Activated T-helper 1 cell treated with anti-CD3 and anti-CD28 coated beads, Interleukin-12 subunit alpha, Interleukin-12 subunit beta, Interleukin-2, Interleukin-4 antibody, amounts not matched to agents 30 ng/mL and 10 ng/mL and 1 ng/mL, durations not matched to agents 14 hours and 24 hours and 36 hours (primary cell): ENCODE measurements around the gene PPP1CA. TPM values are rescaled to one million over a fixed set of nuclear protein-coding genes. Genes with fewer than 3 reads are reported as not detected.

Source experiments
- DNase-seq: peaks from one replicate; pipeline ENCODE4 v3.0.0; 2021; ENCODE audit warnings: low spot score
- H3K27ac Mint-ChIP-seq: one replicate; pipeline ENCODE4 v1.8.0; 2021; ENCODE audit warnings: mild to moderate bottlenecking, mixed read lengths
- H3K27me3 Mint-ChIP-seq: one replicate; pipeline ENCODE4 v1.8.0; 2022; ENCODE audit warnings: mild to moderate bottlenecking, moderate library complexity, mixed read lengths; ENCODE audit not compliant: insufficient read depth
- H3K36me3 Mint-ChIP-seq: one replicate; pipeline ENCODE4 v1.8.0; 2021; ENCODE audit warnings: low read depth, mixed read lengths
- H3K4me1 Mint-ChIP-seq: one replicate; pipeline ENCODE4 v1.8.0; 2021; ENCODE audit warnings: low read depth, mixed read lengths
- H3K4me3 Mint-ChIP-seq: one replicate; pipeline ENCODE4 v1.8.0; 2021; ENCODE audit warnings: mild to moderate bottlenecking, moderate library complexity, mixed read lengths
- H3K9me3 Mint-ChIP-seq: one replicate; pipeline ENCODE4 v1.8.0; 2021; ENCODE audit warnings: mixed read lengths
- intact Hi-C: fragments of 100-400 bp; cut with micrococcal nuclease; formaldehyde crosslinking; loops from one replicate; pipeline ENCODE4 v1.15.1; 2024
- total RNA-seq: library from RNA; stranded (reverse); gene quantifications from 2 replicates; pipeline ENCODE4 v1.2.3, GENCODE V29; 2022

PPP1CA gene
- total RNA-seq, 1 donor from 2014 or later, result 260 TPM

DNA sequence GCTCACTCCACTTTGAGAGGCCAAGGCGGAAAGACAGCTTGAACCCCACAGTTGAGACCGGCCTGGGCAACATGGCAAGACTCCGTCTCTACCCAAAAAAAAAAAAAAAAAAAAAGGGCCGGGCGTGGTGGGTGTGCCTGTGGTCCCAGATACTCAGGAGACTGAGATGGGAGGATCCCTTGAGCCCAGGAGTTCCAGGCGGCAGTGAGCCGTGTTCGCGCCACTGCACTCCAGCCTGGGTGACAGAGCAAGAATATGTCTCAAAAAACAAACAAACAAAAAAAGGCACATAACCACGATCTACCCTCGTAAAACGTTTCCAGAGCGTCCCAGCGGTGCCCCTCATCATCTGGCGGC, 10.7 kb downstream of the PPP1CA start:
- Mint-ChIP-seq H3K27ac (peak overlapping the region; percentile 35), H3K4me1 (peaks cover 35% of the 10 kb centered on the region), H3K27me3 (peaks cover 4% of the 10 kb centered on the region), H3K9me3 (no peaks in the 10 kb centered on the region), H3K4me3 (peak overlapping the region; percentile 90), H3K36me3 (peaks cover 10% of the 10 kb centered on the region)
- intact Hi-C loops, result loop anchor here (1.0 kb wide), 5 partner anchors 9 to 117 kb away; partner anchors contain the start of genes CDK2AP2, POLD4 and TMEM134
- no peak for DNase-seq

DNA sequence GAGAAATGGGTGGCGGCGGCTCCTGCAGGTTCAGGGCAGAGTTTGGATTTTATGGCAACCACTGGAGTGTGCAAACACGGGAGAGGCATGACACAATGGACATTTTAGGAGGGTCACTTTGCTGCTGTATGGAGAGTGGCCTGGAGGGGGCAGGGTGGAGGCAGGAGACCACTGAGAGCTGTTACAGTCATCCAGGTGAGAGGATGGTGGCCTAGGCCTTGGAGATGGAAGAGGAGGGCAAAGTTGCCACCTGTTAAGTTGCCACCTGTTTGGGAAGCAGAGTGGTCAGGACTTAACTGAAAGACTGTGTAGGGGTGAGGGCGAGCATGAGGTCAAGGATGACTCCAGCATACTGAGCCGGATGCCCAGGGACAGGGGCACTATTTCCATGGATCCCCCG, 12.2 kb downstream of the PPP1CA start:
- no peak for DNase-seq
- peaks cover 10% of the 10 kb centered on the region for H3K36me3 Mint-ChIP-seq
- H3K27me3 Mint-ChIP-seq, result peaks cover 14% of the 10 kb centered on the region
- peak overlapping the region; percentile 33 for H3K27ac Mint-ChIP-seq
- H3K9me3 Mint-ChIP-seq, result no peaks in the 10 kb centered on the region
- H3K4me3 Mint-ChIP-seq, result peak overlapping the region; percentile 78
- intact Hi-C loops, result no loop called here
- H3K4me1 Mint-ChIP-seq, result peaks cover 35% of the 10 kb centered on the region

DNA sequence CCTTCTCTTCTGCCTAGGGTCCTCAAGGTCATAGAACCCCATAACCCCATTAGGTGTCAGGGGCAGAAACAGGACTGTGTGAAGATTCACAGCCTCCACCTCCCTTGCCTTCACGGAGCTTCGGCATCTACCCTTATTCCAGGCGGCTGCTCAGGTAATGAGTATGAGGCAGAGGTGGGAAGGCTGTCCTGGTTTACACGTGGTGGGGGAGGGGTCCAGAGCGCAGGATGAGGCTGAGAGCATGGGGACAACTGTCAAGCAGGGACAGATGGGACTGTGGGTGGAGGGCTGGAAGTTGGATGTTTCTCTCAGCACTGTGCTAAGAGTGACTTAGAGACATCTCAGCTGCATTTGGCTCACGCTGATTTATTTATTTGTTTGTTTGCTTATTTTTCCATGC, 14.1 kb downstream of the PPP1CA start:
- Mint-ChIP-seq H3K27ac (peak overlapping the region; percentile 3), H3K27me3 (peaks cover 18% of the 10 kb centered on the region), H3K9me3 (no peaks in the 10 kb centered on the region), H3K4me3 (peak overlapping the region; percentile 43), H3K4me1 (peaks cover 22% of the 10 kb centered on the region), H3K36me3 (peaks cover 4% of the 10 kb centered on the region)
- intact Hi-C loops, result no loop called here
- DNase-seq, result no peak

DNA sequence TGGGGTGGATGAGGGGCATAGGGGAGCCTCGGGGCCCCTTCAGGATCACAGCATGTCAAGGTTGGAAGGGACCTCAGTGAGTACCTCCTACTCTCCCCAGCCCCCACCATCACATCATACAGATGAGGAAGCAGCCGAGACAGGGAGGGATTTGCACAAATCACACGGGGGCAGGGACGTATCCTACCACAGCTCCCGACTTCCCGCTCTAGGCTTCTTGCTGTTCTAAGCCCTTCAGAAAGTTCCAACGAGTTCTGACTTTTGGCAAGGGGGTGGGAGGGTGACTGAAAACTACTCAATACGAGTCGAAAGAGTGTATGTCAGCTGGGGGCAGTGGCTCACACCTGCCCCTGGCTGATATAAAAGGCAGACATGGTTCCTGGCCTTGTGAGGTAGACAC, 14.6 kb downstream of the PPP1CA start:
- intact Hi-C loops, result no loop called here
- no peaks in the 10 kb centered on the region for H3K9me3 Mint-ChIP-seq
- H3K36me3 Mint-ChIP-seq, result peaks cover 2% of the 10 kb centered on the region
- no peak overlapping the region for H3K27ac Mint-ChIP-seq
- peaks cover 21% of the 10 kb centered on the region for H3K4me1 Mint-ChIP-seq
- no peak for DNase-seq
- peaks cover 20% of the 10 kb centered on the region for H3K27me3 Mint-ChIP-seq
- no peak overlapping the region for H3K4me3 Mint-ChIP-seq

DNA sequence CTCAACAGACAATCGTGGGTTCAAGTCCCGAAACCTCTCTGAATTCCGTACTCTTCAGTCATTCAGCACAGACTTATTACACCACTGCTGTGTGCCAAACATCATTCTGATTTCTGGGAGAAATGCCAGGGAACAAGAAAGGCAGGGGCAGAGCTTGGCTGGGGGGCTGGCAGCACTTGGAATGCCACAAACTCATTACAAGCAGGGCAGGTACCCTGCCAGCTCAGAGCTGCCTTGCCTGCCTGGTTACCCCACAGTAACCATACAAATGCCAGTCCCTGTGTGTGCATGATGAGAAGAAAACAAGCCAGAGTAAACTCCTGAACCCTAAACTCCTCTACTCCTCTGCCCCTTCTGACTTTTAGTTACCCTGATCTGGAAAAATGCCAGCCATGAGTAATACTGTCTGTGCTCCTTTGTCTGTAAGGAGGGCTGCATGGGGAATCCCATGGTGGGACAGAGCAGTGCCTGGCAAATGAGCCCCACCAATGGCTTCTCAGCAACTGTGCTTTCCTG, 16.7 kb downstream of the PPP1CA start:
- H3K9me3 Mint-ChIP-seq, result no peaks in the 10 kb centered on the region
- H3K4me1 Mint-ChIP-seq, result peaks cover 15% of the 10 kb centered on the region
- H3K4me3 Mint-ChIP-seq, result no peak overlapping the region
- H3K36me3 Mint-ChIP-seq, result peaks cover 2% of the 10 kb centered on the region
- peaks cover 30% of the 10 kb centered on the region for H3K27me3 Mint-ChIP-seq
- H3K27ac Mint-ChIP-seq, result no peak overlapping the region
- DNase-seq, result no peak
- intact Hi-C loops, result no loop called here

DNA sequence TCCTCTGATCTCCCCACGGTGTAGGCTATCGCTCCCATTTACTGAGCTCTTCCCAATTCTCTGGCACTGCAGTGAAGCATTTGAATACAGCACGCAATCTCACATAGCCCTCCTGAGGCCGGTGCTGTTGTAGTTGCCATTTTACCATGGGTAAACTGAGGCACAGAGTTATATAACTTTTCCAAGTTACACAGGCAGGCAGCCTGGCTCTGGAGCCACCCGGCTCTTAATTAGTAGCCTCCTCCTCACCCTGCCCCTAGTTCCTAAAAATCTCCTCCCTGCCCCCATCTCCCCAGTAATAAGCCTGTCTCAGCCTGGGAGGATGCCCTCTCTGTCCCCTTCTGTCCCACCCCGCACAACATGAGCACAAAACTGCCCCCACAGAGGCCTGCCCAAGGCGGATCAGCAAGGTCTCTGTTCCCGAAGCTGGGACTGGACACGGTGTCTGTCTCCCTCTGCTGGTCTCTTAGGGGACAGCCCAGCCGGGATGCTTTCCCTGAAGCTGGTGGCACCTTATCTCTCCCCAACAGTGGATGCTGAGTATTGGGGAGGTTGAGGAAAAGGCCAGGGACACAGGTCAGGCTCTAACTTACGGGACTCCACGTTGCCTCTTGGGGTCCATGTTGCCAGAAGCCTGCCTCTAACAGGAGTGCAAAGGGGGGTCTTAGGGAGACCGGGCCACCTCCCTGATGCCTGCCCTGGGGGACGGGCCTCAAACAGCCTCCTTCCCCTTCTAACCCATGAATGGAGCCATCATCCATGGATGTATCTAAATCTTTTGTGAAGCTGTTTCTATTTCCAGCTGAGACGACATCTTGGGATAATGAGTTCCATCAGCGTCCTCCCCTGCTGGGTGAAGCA, 19.2 kb downstream of the PPP1CA start:
- Mint-ChIP-seq H3K4me1 (peaks cover 5% of the 10 kb centered on the region), H3K27ac (no peak overlapping the region), H3K36me3 (peaks cover 1% of the 10 kb centered on the region), H3K4me3 (no peak overlapping the region), H3K9me3 (no peaks in the 10 kb centered on the region), H3K27me3 (peaks cover 38% of the 10 kb centered on the region)
- peak; percentile 74 for DNase-seq
- intact Hi-C loops, result loop anchor here (1.0 kb wide), 6 partner anchors 9 to 301 kb away; partner anchors contain the start of genes CLCF1 and RAD9A

DNA sequence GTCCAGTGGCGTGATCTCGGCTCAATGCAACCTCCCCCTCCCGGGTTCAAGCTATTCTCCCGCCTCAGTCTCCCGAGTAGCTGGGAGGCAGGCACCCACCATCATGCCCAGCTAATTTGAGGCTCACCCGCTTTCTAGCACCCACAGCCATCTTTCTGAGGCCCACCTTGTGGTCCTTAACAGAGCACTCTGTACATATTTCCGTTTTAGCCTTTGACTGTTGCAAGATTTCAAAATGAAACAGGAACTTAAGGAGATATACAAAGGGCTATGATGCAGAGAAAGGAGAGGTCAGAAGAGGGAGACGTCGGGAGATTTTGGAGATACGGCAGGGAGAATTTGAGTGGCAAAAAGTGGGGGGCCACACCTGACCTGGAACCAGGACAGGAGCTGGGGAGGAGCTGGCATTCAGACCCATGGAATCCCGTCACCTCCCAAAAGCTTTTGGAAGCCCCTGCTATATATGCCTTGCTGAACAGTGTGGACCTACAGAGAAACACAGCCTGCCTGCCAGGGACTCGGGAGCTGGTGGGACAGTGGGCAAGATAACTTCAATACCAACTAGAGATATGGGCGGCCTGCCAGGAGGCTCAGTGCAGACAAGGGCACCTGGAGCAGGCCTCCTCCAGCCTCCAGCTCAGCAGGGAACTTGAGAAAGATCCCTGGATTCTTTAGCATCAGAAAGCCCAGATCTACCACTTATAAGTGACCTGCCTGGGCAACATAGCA, 20.2 kb downstream of the PPP1CA start:
- no peak for DNase-seq
- no peaks in the 10 kb centered on the region for H3K9me3 Mint-ChIP-seq
- H3K27me3 Mint-ChIP-seq, result peaks cover 40% of the 10 kb centered on the region
- no peak overlapping the region for H3K27ac Mint-ChIP-seq
- peaks cover 5% of the 10 kb centered on the region for H3K4me1 Mint-ChIP-seq
- intact Hi-C loops, result no loop called here
- H3K36me3 Mint-ChIP-seq, result no peaks in the 10 kb centered on the region
- H3K4me3 Mint-ChIP-seq, result no peak overlapping the region

DNA sequence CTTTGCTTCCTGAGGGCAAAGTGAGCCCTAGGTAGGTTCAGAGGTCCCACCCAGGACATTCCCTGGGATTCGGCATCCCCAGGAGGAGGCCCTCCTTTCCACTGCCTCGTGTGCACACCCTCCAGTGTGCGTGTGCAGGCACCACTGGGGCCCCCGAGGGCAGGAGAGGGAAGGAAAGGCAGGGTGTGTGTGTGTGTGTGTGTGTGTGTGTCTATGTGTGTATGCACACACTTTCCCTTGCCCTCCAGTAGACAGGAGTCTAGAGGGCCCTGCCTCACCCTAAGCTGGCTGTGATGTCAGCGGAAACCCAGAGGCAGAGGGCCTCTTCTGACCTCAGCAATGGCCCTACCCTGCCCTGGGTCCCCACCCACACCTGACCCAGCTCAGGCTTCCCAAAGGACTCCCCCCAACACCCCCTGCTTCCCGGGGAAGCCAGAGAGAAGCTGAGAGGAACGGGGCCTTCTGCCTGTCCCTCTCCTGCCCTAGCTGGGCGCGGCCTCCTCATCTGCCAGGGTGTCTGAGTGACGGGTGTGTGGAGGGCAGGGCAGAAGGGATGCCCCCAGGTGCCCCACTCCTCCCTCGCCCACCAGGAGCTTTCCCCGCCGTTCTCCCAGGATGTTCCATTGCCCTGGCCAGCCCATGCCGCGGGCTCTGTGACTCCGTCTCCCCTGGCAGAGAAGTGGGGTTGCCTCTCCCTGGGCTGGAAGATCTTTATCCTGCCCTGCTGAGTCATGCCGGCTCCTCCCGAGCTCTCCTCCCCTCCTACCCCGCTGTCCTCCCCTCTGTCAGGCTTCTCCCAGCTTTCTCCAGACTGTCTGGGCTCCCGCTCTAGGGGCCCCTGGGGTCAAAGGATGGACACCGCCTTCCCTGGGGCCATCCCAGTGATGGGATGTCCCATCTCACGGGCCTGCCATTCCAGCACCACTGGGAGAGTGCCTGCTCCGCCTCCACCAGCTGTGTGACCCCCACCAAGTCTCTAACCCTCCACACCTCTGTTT, 22.3 kb downstream of the PPP1CA start:
- no peak overlapping the region for H3K27ac Mint-ChIP-seq
- peaks cover 44% of the 10 kb centered on the region for H3K27me3 Mint-ChIP-seq
- H3K36me3 Mint-ChIP-seq, result no peaks in the 10 kb centered on the region
- no peak overlapping the region for H3K4me3 Mint-ChIP-seq
- no peak for DNase-seq
- H3K9me3 Mint-ChIP-seq, result no peaks in the 10 kb centered on the region
- intact Hi-C loops, result no loop called here
- peaks cover 9% of the 10 kb centered on the region for H3K4me1 Mint-ChIP-seq

DNA sequence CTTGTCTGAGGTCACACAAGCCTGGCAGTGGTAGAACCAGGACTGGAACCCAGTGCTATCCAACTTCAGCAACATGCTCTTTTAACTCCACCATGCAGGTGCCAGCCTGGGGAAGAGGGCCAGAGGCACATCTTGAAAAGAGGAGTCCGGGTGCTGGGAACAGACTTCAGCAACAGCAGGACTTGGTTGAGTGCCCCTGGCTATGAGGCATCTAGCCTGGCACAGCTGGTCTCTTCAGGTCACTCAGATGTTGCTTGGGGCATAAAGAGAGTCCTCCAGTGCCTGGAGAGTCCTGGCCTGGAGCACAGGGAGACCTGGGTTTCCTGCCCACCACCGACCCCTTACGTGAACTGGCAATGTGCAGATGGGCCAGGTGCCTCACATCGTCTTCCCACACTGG, 23.1 kb downstream of the PPP1CA start:
- Mint-ChIP-seq H3K9me3 (no peaks in the 10 kb centered on the region), H3K4me1 (peaks cover 16% of the 10 kb centered on the region), H3K36me3 (no peaks in the 10 kb centered on the region), H3K4me3 (no peak overlapping the region), H3K27ac (no peak overlapping the region), H3K27me3 (peaks cover 46% of the 10 kb centered on the region)
- no peak for DNase-seq
- intact Hi-C loops, result no loop called here

DNA sequence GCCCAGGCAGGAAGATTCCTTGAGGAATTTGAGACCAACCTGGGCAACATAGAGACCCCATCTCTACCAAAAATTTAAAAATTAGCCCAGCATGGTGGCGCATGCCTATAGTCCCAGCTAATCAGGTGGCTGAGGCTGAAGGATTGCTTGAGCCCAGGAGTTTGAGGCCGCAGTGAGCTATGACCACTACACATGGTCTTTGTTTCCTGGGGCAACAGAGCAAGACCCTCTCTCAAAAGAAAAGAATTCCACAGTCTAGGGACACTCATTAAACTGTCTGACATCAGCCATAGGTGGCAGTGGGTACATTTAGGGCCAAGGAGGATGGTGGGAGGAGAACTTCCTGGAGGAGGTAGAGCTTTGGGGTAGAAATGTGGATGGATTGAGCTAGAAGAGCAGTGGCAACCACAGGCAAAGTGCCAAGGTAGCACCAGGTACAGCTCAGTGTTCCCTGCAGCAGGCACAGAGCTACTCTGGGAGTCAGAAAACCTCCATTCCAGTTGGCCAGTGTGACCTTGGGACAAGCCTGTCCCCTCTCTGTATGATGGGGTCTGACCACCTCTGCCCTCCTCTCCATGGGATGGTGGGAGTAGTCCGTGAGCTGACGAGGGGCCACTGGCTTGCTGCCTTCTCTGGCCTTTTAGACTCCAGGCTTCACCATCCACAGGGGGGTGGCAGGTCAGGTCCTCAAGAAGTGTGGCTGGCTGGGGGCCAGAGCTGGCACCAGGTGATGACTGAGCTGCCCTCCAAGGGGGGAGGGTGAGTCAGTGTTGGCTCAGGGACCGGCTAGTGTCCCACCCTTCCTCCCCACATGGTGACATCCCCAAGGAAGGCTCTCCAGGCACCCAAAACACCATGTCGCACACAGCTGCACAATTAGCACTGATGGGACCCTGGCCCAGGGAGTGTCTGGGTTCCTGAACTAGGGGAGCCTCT, 24.5 kb downstream of the PPP1CA start:
- Mint-ChIP-seq H3K27me3 (peaks cover 46% of the 10 kb centered on the region), H3K4me1 (peaks cover 11% of the 10 kb centered on the region), H3K27ac (no peak overlapping the region), H3K9me3 (no peaks in the 10 kb centered on the region), H3K36me3 (no peaks in the 10 kb centered on the region), H3K4me3 (no peak overlapping the region)
- intact Hi-C loops, result no loop called here
- no peak for DNase-seq

DNA sequence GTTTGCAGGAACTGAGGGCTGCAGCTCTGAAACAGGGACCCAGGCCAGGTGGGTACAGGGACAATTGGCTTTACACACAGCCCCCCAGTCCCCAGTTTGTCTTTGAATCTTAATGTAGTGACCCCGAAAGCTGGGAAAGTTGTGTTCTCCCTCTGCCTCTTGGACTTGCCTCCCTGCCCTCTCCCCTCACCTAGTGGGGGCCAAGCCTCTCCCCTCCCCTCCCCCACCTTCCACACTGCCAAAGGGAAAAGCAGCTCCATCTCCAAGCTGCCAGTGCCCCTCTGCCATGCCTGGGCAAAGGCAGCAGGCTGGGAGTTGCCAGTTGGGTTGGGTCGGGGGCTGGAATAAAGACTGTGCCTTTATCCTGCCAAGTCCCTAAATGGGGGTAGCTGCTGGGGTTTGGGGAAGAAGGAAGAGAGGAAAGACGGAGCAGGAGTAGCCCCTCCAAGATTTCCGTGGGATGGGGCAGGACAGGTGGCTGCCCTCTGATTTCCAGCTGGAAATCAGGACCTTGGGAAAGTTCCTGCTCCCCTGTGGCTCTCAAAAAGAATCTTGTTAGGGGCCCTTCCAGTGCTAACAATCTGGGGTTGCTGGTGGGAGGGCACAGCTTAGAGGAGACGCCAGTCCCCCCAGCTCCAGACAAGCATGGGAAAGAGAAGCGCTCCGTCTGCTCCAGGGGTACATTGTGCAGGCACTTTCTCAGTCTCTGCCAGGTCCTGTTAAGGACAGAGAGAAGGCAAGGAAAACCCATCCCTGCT, 25.4 kb downstream of the PPP1CA start:
- peaks cover 18% of the 10 kb centered on the region for H3K4me1 Mint-ChIP-seq
- intact Hi-C loops, result no loop called here
- peaks cover 52% of the 10 kb centered on the region for H3K27me3 Mint-ChIP-seq
- no peak for DNase-seq
- no peak overlapping the region for H3K27ac Mint-ChIP-seq
- H3K9me3 Mint-ChIP-seq, result no peaks in the 10 kb centered on the region
- no peaks in the 10 kb centered on the region for H3K36me3 Mint-ChIP-seq
- no peak overlapping the region for H3K4me3 Mint-ChIP-seq
